ENCODE measurements around the gene ESR1.

DNA sequence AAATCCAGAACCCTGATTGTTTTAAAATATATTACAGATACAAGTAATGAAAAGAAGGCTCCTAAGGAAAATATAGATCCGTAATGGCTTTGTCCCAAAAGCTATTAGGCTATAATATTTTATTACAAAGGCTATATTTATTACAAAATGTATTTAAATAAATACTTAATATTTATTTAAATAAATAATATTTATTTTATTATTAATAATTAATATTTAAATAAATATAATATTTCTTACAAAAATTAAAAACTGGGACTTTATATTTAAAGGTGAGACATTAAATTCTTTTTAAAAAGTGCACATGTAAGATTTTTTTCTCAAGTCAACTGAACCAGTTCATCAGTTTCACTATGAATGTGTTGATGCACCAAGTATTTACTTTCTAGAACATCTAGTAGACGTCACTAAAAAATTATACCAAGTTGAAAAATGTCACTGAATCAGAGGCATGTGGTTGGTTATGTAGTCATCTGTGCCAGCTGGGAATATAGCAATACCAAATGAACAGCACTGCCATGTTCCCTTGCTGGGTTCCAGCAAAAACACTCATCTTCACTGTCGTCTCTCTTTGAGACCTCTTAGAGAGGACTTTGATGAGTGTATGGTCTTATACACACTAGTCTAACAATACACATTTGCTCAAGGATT is 278.9 kb downstream of the ESR1 start:
- TF ChIP-seq EZH2 (IDR thresholded peaks at IDR 0.05; ENCODE audit: insufficient read depth, poor library complexity, severe bottlenecking) (no peak), EZH2phosphoT487 (IDR thresholded peaks at IDR 0.05; ENCODE audit: insufficient read depth, low read depth) (no peak)
